ENCODE measurements around the gene MAP1B.

Gene MAP1B

DNA sequence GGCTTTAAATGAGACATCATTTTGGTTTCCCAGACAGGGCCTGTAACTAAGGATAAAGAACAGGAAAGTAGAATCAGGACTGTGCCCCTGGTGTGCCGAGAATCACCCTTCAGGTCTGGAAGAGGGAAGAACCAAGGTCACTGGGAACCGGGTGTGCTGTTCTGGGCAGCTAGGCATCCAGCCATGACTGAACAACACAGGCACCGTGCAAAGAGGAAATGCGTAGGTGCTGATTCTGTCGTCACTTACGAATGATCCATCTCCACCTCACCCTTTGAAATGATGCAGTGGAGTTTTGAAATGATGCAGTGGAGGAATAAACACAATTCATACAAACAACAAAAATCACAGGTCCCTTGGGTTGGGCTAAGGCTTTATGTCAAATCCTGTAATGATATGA, 64.4 kb downstream of the MAP1B start:
- Histone ChIP-seq H4K20me1 (ENCODE audit: insufficient read depth, low read length) (no peaks in the 10 kb centered on the region), H3K4me2 (ENCODE audit: low read depth, low read length) (no peak overlapping the region), H3F3A (ENCODE audit: insufficient read depth, low read length) (no peaks in the 10 kb centered on the region), H2AFZ (ENCODE audit: low read length) (no peak overlapping the region), H3K36me3 (replicated peaks; ENCODE audit: insufficient read depth, low read length) (no peaks in the 10 kb centered on the region), H3K27ac (ENCODE audit: low read length) (no peak overlapping the region), H3K9ac (ENCODE audit: low read length) (no peak overlapping the region), H3K27me3 (replicated peaks; ENCODE audit: insufficient read depth, low read length) (peaks cover 28% of the 10 kb centered on the region), H3K79me2 (ENCODE audit: low read length) (no peaks in the 10 kb centered on the region), H3K4me1 (ENCODE audit: low read length) (peaks cover 4% of the 10 kb centered on the region; the same call in 1 of the 2 replicates), H3K9me2 (replicated peaks; ENCODE audit: insufficient read depth, low read length) (no peaks in the 10 kb centered on the region), H3K4me3 (ENCODE audit: low read length) (no peak overlapping the region), H3K9me3 (replicated peaks; ENCODE audit: insufficient read depth, low read length) (no peaks in the 10 kb centered on the region)
- TF ChIP-seq EZH2phosphoT487 (IDR thresholded peaks at IDR 0.05; ENCODE audit: low read length) (no peak), CTCF (IDR thresholded peaks at IDR 0.05; ENCODE audit: low read length) (no peak), EZH2 (optimal IDR thresholded peaks at IDR 0.05; ENCODE audit: low read depth, low read length) (no peak)
- no peak for DNase-seq

DNA sequence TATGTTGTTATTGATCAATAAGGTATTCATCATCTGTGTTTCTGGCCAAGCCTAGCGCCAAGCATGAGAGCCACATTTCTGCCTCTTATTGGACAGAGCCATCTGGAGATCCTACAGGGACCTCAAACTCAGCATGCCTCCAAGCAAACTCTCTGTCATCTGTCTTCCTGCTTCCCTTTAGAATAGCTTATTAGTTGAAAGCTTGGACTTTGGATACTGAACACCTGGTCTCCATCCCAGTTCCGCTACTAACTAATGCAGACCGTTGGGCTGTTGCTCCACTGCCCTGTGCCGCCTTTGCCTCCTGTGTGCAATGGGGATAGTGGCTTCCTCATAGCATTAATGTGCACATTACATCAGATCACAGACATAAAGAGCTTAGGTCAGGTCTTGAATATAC, 65.5 kb downstream of the MAP1B start:
- H3K79me2 ChIP-seq (ENCODE audit: low read length), result no peaks in the 10 kb centered on the region

GRCh38 chr5:72177538-72177937, 70.3 kb downstream of the MAP1B start:
- TF ChIP-seq EZH2 (optimal IDR thresholded peaks at IDR 0.05; ENCODE audit: low read depth, low read length) (no peak), EZH2phosphoT487 (IDR thresholded peaks at IDR 0.05; ENCODE audit: low read length) (no peak), CTCF (IDR thresholded peaks at IDR 0.05; ENCODE audit: low read length) (no peak)
- Histone ChIP-seq H3K4me3 (ENCODE audit: low read length) (no peak overlapping the region), H3K4me2 (ENCODE audit: low read depth, low read length) (no peak overlapping the region), H4K20me1 (ENCODE audit: insufficient read depth, low read length) (no peaks in the 10 kb centered on the region), H3K9ac (ENCODE audit: low read length) (no peak overlapping the region), H3K27ac (ENCODE audit: low read length) (no peak overlapping the region), H3F3A (ENCODE audit: insufficient read depth, low read length) (no peaks in the 10 kb centered on the region), H3K9me3 (replicated peaks; ENCODE audit: insufficient read depth, low read length) (no peaks in the 10 kb centered on the region), H3K4me1 (ENCODE audit: low read length) (peaks cover 4% of the 10 kb centered on the region; the same call in 1 of the 2 replicates), H3K9me2 (replicated peaks; ENCODE audit: insufficient read depth, low read length) (no peaks in the 10 kb centered on the region), H3K36me3 (replicated peaks; ENCODE audit: insufficient read depth, low read length) (no peaks in the 10 kb centered on the region), H3K27me3 (replicated peaks; ENCODE audit: insufficient read depth, low read length) (peaks cover 77% of the 10 kb centered on the region), H3K79me2 (ENCODE audit: low read length) (no peaks in the 10 kb centered on the region), H2AFZ (ENCODE audit: low read length) (no peak overlapping the region)
- no peak for DNase-seq

More for the DNA sequence above, 65.5 kb downstream of the MAP1B start:
- DNase-seq, result no peak
- H2AFZ ChIP-seq (ENCODE audit: low read length), result no peak overlapping the region
- peaks cover 39% of the 10 kb centered on the region for H3K27me3 ChIP-seq (replicated peaks; ENCODE audit: insufficient read depth, low read length)
- H3F3A ChIP-seq (ENCODE audit: insufficient read depth, low read length), result no peaks in the 10 kb centered on the region
- no peak overlapping the region for H3K4me3 ChIP-seq (ENCODE audit: low read length)
- H3K4me1 ChIP-seq (ENCODE audit: low read length), result peaks cover 4% of the 10 kb centered on the region; the same call in 1 of the 2 replicates
- TF ChIP-seq EZH2 (optimal IDR thresholded peaks at IDR 0.05; ENCODE audit: low read depth, low read length) (no peak), EZH2phosphoT487 (IDR thresholded peaks at IDR 0.05; ENCODE audit: low read length) (no peak), CTCF (IDR thresholded peaks at IDR 0.05; ENCODE audit: low read length) (no peak)
- H4K20me1 ChIP-seq (ENCODE audit: insufficient read depth, low read length), result no peaks in the 10 kb centered on the region
- H3K4me2 ChIP-seq (ENCODE audit: low read depth, low read length), result no peak overlapping the region
- no peaks in the 10 kb centered on the region for H3K36me3 ChIP-seq (replicated peaks; ENCODE audit: insufficient read depth, low read length)
- H3K9me3 ChIP-seq (replicated peaks; ENCODE audit: insufficient read depth, low read length), result no peaks in the 10 kb centered on the region
- no peak overlapping the region for H3K27ac ChIP-seq (ENCODE audit: low read length)
- no peak overlapping the region for H3K9ac ChIP-seq (ENCODE audit: low read length)
- H3K9me2 ChIP-seq (replicated peaks; ENCODE audit: insufficient read depth, low read length), result no peaks in the 10 kb centered on the region

Measured in MM.1S (cell line).